K562 (cell line): ENCODE measurements around the gene TCF7. TPM values are rescaled to one million over a fixed set of nuclear protein-coding genes. Genes with fewer than 3 reads are reported as not detected.

Experiments used
- PHF20 ChIP-seq: fragments of 450-650 bp; IDR thresholded peaks from 2 replicates; pipeline ENCODE4 v1.6.1; 2018; ENCODE audit not compliant: partially characterized antibody
- ZNF431 ChIP-seq: sonication (generic); formaldehyde crosslinking; IDR thresholded peaks from 2 replicates; pipeline ENCODE4 v1.8.0; 2022; ENCODE audit warnings: mild to moderate bottlenecking, missing genetic modification reagents
- ZNF830 ChIP-seq: fragments of 250-450 bp; sonication (Bioruptor Pico); IDR thresholded peaks from 2 replicates; pipeline ENCODE4 v1.5.0; 2021; ENCODE audit warnings: mild to moderate bottlenecking
- polyA plus RNA-seq, 8 experiments: library from polyadenylated mRNA; depleted of rRNA in 4 of 8; stranded (reverse) in 5 of 8; unstranded in 3 of 8; fragments of >200 nt; fragmentation: Nextera tagmentation in 2 of 8; fragmentation: Illumina TruSeq in 1 of 8; extraction: Ambion mirVana in 2 of 8; extraction: Trizol in 1 of 8; gene quantifications; 2 replicates each; pipeline versions ENCODE4 v1.2.1 to v1.2.3, GENCODE V29; 2011 to 2014; ENCODE audit warnings: inconsistent platforms in 1 of 8, missing spikeins in 1 of 8
- total RNA-seq, 7 experiments: library from RNA; depleted of rRNA in 6 of 7; stranded (reverse); fragments of >200 nt in 6 of 7; fragmentation: Illumina TruSeq in 2 of 7; extraction: Trizol in 2 of 7; gene quantifications; 2 replicates each; pipeline versions ENCODE4 v1.2.1 to v1.2.3, GENCODE V29; 2011 to 2021; ENCODE audit warnings: low replicate concordance in 1 of 7
- TF ChIP-seq, protein P1 (sequence below), 2 experiments: fragments of 450-650 bp; formaldehyde crosslinking in 1 of 2; IDR thresholded peaks; 2 replicates each; pipeline versions ENCODE4 v1.4.0 to v1.6.1; 2014 to 2020; ENCODE audit warnings: mild to moderate bottlenecking in 2 of 2, borderline replicate concordance in 1 of 2, low read depth in 1 of 2
- TF ChIP-seq, protein P2 (sequence below): sonication (generic); formaldehyde crosslinking; IDR thresholded peaks from 2 replicates; pipeline ENCODE4 v1.5.0; 2020; ENCODE audit warnings: missing genetic modification reagents

TCF7 gene
- total and polyA plus RNA-seq, 9 of the 15 experiments (the other 6 are each of a cell fraction or from before 2014, with no cell fraction given): 1.6 to 14.9 (median 4.2) TPM

DNA sequence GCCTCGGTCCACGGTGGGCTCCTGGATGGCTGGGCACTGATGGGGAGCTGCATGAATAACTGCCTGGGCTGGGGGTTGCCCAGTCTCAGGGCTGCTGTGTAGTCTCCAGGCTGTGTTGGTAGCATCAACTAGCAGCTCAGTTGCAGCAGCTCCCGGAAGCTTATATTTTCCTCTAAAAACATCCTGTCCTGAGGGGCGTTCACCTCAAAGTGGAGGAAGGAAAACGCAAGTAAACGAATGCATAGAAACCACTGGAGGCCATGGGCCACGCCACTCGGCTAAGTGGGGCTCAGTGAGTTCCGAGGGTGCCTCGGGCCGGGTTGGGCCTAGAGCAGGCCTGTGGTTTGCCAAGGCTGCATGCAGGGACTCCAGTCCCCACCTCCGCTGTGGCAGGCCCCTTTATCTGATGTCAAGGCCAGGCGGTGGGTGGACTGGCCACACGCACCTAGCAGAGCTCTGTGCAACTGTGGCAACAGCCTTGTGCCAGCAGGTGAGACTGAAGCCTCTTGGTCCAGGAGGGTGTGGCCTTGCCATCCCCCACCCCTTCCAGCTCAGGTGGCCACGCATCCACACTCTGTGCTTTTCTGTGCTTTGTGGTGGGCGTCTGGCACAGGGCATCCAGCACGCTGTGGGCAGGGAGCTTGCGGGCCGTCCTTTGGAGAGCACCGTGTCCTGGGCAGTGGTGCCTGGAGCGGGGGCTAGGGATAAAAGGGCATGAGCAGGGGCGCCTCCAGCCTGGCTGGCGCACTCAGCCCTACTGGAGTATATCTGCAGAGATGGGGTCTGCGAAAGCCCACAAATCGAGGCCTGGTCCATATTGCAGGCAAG is 15.1 kb downstream of the TCF7 start (continued):
- TF ChIP-seq, protein P1, sequence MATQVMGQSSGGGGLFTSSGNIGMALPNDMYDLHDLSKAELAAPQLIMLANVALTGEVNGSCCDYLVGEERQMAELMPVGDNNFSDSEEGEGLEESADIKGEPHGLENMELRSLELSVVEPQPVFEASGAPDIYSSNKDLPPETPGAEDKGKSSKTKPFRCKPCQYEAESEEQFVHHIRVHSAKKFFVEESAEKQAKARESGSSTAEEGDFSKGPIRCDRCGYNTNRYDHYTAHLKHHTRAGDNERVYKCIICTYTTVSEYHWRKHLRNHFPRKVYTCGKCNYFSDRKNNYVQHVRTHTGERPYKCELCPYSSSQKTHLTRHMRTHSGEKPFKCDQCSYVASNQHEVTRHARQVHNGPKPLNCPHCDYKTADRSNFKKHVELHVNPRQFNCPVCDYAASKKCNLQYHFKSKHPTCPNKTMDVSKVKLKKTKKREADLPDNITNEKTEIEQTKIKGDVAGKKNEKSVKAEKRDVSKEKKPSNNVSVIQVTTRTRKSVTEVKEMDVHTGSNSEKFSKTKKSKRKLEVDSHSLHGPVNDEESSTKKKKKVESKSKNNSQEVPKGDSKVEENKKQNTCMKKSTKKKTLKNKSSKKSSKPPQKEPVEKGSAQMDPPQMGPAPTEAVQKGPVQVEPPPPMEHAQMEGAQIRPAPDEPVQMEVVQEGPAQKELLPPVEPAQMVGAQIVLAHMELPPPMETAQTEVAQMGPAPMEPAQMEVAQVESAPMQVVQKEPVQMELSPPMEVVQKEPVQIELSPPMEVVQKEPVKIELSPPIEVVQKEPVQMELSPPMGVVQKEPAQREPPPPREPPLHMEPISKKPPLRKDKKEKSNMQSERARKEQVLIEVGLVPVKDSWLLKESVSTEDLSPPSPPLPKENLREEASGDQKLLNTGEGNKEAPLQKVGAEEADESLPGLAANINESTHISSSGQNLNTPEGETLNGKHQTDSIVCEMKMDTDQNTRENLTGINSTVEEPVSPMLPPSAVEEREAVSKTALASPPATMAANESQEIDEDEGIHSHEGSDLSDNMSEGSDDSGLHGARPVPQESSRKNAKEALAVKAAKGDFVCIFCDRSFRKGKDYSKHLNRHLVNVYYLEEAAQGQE (IDR thresholded peaks at IDR 0.05; ENCODE audit: borderline replicate concordance): no peak
- TF ChIP-seq, protein P1 (CRISPR knock-in tag; IDR thresholded peaks at IDR 0.05; ENCODE audit: low read depth): no peak
- TF ChIP-seq ZNF431 (CRISPR knock-in tag): no peak
- TF ChIP-seq, protein P2, sequence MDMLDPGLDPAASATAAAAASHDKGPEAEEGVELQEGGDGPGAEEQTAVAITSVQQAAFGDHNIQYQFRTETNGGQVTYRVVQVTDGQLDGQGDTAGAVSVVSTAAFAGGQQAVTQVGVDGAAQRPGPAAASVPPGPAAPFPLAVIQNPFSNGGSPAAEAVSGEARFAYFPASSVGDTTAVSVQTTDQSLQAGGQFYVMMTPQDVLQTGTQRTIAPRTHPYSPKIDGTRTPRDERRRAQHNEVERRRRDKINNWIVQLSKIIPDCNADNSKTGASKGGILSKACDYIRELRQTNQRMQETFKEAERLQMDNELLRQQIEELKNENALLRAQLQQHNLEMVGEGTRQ: no peak
- no peak for TF ChIP-seq ZNF830
- TF ChIP-seq PHF20: no peak
